Measurements from ENCODE around the gene LPO.

The LPO gene

DNA sequence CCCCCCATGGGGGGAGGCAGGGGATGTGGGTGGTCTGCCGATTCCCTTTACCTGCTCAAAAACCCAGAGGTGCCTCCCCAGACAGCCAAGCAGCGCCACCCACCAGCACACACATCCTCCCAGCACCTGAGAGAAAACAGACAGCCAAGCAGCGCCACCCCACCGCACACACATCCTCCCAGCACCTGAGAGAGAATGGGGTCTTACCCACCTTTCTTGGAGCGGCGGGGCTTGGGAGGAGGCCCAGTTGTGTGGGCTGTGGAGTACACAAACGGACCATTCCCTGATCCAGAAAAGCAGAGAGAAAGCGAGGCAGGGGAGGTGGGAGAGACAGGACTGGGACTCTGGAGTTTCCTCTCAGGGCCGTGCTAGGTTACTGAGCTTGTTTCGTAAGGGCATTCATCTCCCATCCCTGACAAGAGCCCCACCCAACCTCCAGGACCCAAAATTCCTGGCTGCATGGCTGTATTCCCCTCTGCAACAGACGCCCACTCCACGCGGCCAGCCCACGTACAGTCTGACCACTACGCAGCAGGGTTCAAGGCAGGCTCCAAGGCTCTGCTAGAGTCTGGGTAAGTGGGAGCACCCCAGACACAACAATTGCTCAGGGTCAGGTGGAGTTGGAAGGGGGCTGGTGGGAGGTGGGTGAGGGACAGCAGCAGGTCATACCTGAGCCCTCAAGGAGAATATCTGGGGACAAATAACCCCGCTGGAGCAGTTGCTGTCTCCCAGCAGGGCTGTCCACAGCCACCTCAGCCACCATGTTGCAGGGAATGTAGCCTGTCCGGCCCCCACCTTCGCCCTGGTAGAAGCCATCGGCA, 68.0 kb downstream of the LPO start:
- DNase-seq: no peak

- no peak for DNase-seq
These were observed 69.2 kb downstream of the LPO start for GRCh38 chr17:58307468-58308172.

DNA sequence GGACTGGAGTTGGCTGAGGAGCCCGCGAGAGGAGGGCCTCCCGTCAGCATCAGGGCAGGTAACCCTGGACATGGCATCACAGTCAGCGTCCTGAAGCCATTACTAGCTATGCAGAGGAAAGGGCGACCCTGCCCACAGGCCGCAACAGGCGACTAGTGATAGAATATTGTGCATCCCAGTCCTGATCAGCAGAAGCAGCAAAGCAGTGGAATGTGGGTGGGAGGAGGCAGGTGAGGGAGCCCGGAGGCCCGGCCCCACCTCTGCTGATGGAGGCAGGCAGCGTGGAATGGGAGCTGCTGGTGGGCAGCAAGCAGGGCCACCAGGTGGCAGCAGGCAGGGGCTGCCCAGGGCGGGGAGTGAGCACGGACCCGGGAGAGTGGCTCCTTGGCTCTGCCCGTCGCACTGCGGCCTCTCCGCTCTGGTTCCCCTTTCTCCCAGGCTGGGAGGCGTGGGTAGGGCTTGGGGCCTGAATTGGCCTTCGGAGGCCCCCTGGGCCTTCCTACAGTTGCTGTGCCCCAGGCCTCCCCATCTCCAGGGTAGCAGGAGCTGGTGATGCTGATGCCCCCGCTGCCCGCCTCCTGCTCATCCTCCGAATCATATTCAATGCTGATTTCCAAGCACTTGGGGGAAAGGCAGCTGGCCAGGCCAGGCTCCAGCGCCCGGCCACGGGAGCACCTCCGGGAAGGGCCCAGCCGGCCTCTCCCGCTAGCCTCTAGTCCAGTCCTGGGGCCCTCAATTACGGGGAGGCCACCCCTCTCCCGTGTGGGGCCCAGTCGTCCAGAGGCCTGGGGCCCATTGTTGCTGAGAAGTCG, 70.0 kb downstream of the LPO start:
- DNase-seq: no peak

- DNase-seq: no peak
These were observed 70.9 kb downstream of the LPO start for GRCh38 chr17:58308985-58309917.

GRCh38 chr17:58309918-58310259, 71.5 kb downstream of the LPO start:
- no peak for DNase-seq

DNA sequence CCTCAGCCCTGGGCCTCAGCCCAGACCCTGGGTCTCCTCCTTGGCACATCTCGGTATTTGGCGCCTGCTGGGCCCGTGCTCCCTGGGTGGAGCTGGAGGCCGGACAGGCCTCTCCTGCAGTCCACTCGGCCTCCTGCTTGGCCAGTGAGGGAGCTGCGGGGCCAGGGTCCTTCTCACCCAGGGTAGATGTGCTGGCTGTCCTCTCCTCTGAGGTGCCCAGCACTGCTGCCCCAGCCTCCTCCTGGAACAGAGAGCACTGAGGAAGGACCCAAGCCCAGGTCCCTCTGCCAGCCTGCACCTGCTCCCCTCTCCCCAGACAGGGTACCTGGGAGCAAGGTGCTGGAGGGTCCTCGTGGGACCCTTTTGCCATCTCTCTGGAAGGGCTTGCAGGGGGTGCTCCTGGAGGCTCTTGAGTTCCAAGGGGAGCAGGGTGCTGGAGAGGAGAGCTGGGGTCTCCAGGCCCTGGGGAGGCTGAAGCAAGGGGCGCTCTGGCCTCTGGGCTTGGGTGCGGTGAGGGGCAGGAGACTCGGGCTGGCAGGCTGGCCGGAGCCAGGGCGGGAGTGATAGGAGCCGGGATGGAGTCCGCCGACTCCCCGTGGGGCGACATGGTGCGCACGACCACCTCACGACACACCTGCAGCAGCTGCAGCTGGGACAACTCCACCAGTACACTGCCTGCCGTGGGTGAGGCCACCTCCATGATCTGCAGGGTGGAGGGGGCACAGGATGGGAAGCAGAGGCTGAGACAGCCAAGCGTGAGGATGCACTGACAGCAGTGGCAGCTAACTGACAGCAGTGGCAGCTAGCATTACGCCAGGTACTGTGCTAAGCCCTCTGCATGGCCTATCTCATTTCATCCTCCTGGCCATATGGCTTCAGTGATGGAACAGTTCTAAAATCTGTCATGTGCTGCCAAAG, 72.4 kb downstream of the LPO start:
- no peak for DNase-seq

DNA sequence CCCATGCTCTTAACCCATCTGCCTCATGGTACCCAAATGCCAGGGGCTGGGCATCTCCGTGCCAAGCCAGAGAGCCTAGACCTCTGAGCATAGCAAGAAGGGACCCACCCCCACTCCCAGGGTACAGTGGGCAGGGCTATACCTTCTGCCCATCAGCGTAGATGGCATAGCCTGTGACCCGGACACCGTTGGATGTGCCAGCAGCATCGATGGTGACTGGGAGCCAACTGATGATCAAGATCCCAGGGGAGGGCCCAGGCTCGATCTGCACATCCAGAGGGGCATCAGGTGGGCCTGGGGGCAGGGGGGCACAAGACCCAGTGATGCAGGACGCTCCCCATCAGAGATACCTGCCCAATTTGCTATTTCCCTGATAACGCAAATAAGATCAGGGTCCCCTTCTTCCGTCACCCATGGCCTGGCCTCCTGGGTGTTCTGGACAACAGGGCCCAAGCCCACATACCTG, 73.1 kb downstream of the LPO start:
- no peak for DNase-seq

GRCh38 chr17:58312021-58312630, 73.7 kb downstream of the LPO start:
- DNase-seq: no peak

- DNase-seq: no peak
These were observed 74.4 kb downstream of the LPO start for GRCh38 chr17:58312829-58313228.

GRCh38 chr17:58313815-58314705, 75.7 kb downstream of the LPO start:
- DNase-seq: no peak

DNA sequence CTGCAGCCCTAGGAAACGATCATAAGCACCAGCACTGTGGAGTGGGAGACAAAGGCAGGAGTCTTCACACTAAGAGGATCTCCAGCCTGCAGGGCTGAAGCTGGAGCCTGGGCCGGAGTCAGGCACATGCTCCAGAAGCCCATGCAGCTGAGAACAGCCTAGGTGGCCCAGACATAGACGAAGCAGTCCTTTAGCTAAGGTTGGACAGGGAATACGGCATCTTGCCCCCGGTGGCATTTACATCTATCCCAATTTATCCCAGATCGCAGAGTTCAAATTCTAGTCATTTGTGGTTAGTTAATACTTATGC, 76.3 kb downstream of the LPO start:
- no peak for DNase-seq

DNA sequence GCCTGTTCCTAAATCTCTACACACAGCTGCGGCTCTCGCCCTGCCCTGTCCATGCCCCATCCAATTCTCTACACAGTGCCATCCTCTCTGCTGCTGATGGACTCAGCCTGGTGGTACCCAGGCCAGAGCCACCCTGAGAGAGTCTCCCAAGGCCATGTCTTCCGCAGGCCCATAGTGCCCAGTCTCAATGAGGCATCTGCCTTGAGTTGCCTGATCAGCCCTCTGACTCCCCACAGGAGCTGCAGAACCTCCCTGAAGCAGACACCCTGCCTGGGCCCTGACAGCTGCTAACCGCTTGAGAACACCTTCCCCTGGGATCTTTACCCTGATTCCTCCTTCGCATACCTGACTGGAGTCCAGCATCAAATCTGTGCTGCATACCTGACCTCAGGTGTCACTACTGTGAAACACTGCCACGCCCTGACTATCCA, 76.9 kb downstream of the LPO start:
- DNase-seq: no peak

GRCh38 chr17:58315750-58316149, 77.4 kb downstream of the LPO start:
- DNase-seq: no peak

- peak; percentile 8 for DNase-seq
These were observed 78.0 kb downstream of the LPO start for GRCh38 chr17:58316260-58316960.

- peak; percentile 73 for DNase-seq
These were observed 79.2 kb downstream of the LPO start for GRCh38 chr17:58317421-58318064.

DNA sequence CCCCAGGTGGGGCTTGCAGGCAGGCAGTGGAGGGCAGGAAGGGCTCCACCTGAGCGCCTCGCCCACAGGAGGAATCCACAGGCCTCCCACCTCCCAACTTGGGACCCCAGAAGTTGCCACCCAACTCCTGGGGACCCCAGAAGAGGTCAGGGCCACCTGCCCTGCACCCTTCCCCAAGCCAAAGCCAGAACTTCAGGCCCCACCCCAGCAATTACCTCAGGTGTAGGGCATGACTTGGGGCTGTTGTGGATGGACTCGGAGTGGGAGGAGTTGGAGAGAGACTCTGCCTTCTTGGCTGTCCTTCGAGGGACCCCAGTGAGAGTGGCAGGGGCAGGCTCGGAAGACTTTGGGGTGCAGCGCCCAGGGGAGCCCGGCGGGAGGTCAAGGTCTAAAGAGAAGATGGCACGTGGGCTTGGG, 79.7 kb downstream of the LPO start:
- peak; percentile 8 for DNase-seq

Measured in activated naive CD4-positive, alpha-beta T cell treated with anti-CD3 and anti-CD28 coated beads, Interleukin-2, amount 50 U/mL, for 16 hours (primary cell).